ENCODE measurements around the gene MPZL1. TPM values are rescaled to one million over a fixed set of nuclear protein-coding genes. Genes with fewer than 3 reads are reported as not detected.

MPZL1 gene
- total and polyA plus RNA-seq, 2 donors (not counting 1 experiment from before 2014, with no cell fraction given): 81.4 to 158 TPM

DNA sequence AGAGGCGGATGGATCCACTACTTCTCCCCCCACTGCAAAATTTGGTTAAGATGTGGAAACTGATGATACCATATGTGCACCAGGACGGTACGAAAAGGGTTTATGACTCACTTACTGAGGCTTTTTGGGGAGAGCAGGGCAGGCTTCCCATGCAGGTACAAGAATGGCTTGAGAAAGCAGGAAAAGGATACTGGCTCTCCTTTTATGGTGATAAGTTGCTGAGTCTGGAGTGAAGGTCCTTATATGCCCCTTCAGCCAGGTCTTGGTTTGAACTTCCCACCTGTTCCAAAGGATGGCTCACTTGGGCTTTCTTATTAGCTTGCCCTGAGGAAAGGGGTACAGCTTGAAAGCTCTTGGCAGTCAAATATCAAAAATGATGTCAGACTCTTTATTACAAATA, 23.1 kb downstream of the MPZL1 start:
- no peaks in the 10 kb centered on the region for H3K27me3 ChIP-seq (ENCODE audit: control insufficient read depth, insufficient read depth, low read length)
- no peak overlapping the region for H3K4me2 ChIP-seq (ENCODE audit: extremely low read depth, insufficient read depth, low read length)
- peaks cover 19% of the 10 kb centered on the region for H3K4me1 ChIP-seq (ENCODE audit: control insufficient read depth, extremely low read depth, insufficient read depth, low read length)
- H3K79me2 ChIP-seq (ENCODE audit: control insufficient read depth, insufficient read depth, low read length): peaks cover 44% of the 10 kb centered on the region
- TF ChIP-seq EZH2 (IDR thresholded peaks at IDR 0.05; ENCODE audit: low read length, missing control alignments): no peak
- no peak for TF ChIP-seq CTCF (conservative IDR thresholded peaks at IDR 0.05 in 1 of 2, IDR thresholded peaks at IDR 0.05 in 1 of 2; ENCODE audit: low read depth in 1 of 2, low read length in 2 of 2)
- no peak overlapping the region for H2AFZ ChIP-seq (ENCODE audit: low read length)
- H4K20me1 ChIP-seq (ENCODE audit: control insufficient read depth, extremely low read depth, insufficient read depth, low read length): no peaks in the 10 kb centered on the region
- no peak overlapping the region for H3K27ac ChIP-seq (ENCODE audit: insufficient read depth, low read length)
- no peaks in the 10 kb centered on the region for H3K9me3 ChIP-seq (ENCODE audit: control insufficient read depth, insufficient read depth, low read depth, low read length)
- H3K36me3 ChIP-seq (ENCODE audit: control insufficient read depth, insufficient read depth, low read length): no peaks in the 10 kb centered on the region
- no peak overlapping the region for H3K4me3 ChIP-seq (replicated peaks in 1 of 4; ENCODE audit: control extremely low read depth in 1 of 4, insufficient read depth in 1 of 4, low read depth in 3 of 4, low read length in 4 of 4)
- DNase-seq (ENCODE audit: low read depth in 2 of 2): no peak
- H3K9ac ChIP-seq (ENCODE audit: insufficient read depth, low read length): no peak overlapping the region

GRCh38 chr1:167746013-167746672, 24.4 kb downstream of the MPZL1 start:
- Histone ChIP-seq H3K9ac (ENCODE audit: insufficient read depth, low read length) (no peak overlapping the region), H3K4me3 (replicated peaks in 1 of 4; ENCODE audit: control extremely low read depth in 1 of 4, insufficient read depth in 1 of 4, low read depth in 3 of 4, low read length in 4 of 4) (no peak overlapping the region), H2AFZ (ENCODE audit: low read length) (no peak overlapping the region), H3K27ac (ENCODE audit: insufficient read depth, low read length) (no peak overlapping the region), H3K9me3 (ENCODE audit: control insufficient read depth, insufficient read depth, low read depth, low read length) (no peaks in the 10 kb centered on the region), H3K79me2 (ENCODE audit: control insufficient read depth, insufficient read depth, low read length) (peaks cover 49% of the 10 kb centered on the region), H3K27me3 (ENCODE audit: control insufficient read depth, insufficient read depth, low read length) (no peaks in the 10 kb centered on the region), H3K4me2 (ENCODE audit: extremely low read depth, insufficient read depth, low read length) (no peak overlapping the region), H3K36me3 (ENCODE audit: control insufficient read depth, insufficient read depth, low read length) (no peaks in the 10 kb centered on the region), H4K20me1 (ENCODE audit: control insufficient read depth, extremely low read depth, insufficient read depth, low read length) (no peaks in the 10 kb centered on the region), H3K4me1 (ENCODE audit: control insufficient read depth, extremely low read depth, insufficient read depth, low read length) (peaks cover 19% of the 10 kb centered on the region)
- no peak for TF ChIP-seq CTCF (conservative IDR thresholded peaks at IDR 0.05 in 1 of 2, IDR thresholded peaks at IDR 0.05 in 1 of 2; ENCODE audit: low read depth in 1 of 2, low read length in 2 of 2)
- DNase-seq (ENCODE audit: low read depth in 2 of 2): no peak

DNA sequence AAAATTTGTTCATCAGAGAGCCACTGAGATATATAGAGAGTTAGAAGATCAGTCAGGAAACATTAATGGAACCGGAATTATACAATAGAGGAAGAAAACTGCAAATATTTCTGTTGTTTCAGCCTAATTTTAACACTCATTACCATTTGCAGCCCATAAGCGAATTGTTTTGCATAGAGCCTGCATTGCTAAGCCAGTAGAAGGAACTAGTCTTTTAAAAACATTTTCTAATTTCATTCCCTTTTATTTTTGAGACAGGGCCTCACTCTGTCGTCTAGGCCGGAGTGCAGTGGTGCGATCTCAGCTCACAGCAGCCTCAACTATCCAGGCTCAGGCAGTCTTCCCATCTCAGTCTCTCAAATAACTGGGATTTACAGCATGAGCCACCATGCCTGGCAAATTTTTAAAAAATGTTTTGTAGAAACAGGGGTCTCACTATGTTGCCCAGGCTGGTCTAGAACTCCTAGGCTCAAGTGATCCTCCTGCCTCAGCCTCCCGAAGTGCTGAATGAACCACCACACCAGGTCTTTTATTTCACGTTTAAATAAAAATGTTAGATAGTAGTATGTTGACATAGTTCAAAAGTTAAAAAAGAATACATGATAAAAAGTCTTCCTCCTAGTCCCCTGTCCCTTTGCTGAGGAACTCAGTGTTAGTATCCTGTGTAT, 25.3 kb downstream of the MPZL1 start:
- TF ChIP-seq EZH2 (IDR thresholded peaks at IDR 0.05; ENCODE audit: low read length, missing control alignments) (no peak), CTCF (conservative IDR thresholded peaks at IDR 0.05 in 1 of 2, IDR thresholded peaks at IDR 0.05 in 1 of 2; ENCODE audit: low read depth in 1 of 2, low read length in 2 of 2) (no peak)
- H4K20me1 ChIP-seq (ENCODE audit: control insufficient read depth, extremely low read depth, insufficient read depth, low read length): no peaks in the 10 kb centered on the region
- H3K4me3 ChIP-seq (replicated peaks in 1 of 4; ENCODE audit: control extremely low read depth in 1 of 4, insufficient read depth in 1 of 4, low read depth in 3 of 4, low read length in 4 of 4): no peak overlapping the region

More for the DNA sequence above, 25.3 kb downstream of the MPZL1 start:
- peaks cover 48% of the 10 kb centered on the region for H3K79me2 ChIP-seq (ENCODE audit: control insufficient read depth, insufficient read depth, low read length)
- H3K9ac ChIP-seq (ENCODE audit: insufficient read depth, low read length): no peak overlapping the region
- peaks cover 20% of the 10 kb centered on the region for H3K4me1 ChIP-seq (ENCODE audit: control insufficient read depth, extremely low read depth, insufficient read depth, low read length)
- no peak overlapping the region for H3K27ac ChIP-seq (ENCODE audit: insufficient read depth, low read length)
- DNase-seq (ENCODE audit: low read depth in 2 of 2): no peak
- H3K27me3 ChIP-seq (ENCODE audit: control insufficient read depth, insufficient read depth, low read length): no peaks in the 10 kb centered on the region
- H3K36me3 ChIP-seq (ENCODE audit: control insufficient read depth, insufficient read depth, low read length): no peaks in the 10 kb centered on the region
- no peak overlapping the region for H2AFZ ChIP-seq (ENCODE audit: low read length)
- no peak overlapping the region for H3K4me2 ChIP-seq (ENCODE audit: extremely low read depth, insufficient read depth, low read length)
- H3K9me3 ChIP-seq (ENCODE audit: control insufficient read depth, insufficient read depth, low read depth, low read length): no peaks in the 10 kb centered on the region
